A673 (cell line): ENCODE data around the gene ZNF524.
A peak's percentile ranks its signal among the peaks of the same experiment; 100 is the strongest.

Experiments
- EZH2 ChIP-seq: fragments of 200-600 bp; sonication (generic); IDR thresholded peaks from 2 replicates; pipeline ENCODE4 v1.6.1; 2017; ENCODE audit warnings: borderline replicate concordance, low read depth, mild to moderate bottlenecking, mixed read lengths, antibody characterized with exemption, low read length; ENCODE audit not compliant: poor library complexity, severe bottlenecking
- TF ChIP-seq, protein P1 (sequence below): fragments of 300-800, 200-600 bp; sonication (generic); conservative IDR thresholded peaks from 2 replicates; pipeline ENCODE4 v1.5.1; 2017; ENCODE audit warnings: low read depth, mild to moderate bottlenecking, antibody characterized with exemption, low read length, moderate library complexity, mixed read lengths

DNA sequence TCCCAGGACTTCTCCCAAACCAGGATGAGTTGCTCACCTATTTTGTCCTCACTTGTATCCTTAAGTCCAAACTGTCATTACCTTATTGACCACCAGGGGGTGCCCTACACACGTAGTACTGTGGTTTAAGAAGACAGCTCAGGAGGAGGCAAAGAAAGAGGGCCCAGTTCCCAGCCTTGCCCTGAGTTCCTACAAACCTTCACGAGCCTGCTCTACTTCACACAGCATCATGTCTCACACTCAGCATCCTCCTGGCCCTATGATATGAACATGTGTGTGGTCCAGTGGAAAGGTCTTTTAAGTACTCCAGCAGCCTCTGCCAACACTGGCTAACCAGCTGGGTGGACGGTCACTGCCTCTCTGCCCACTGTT lies 32.4 kb downstream of the ZNF524 start:
- TF ChIP-seq, protein P1, sequence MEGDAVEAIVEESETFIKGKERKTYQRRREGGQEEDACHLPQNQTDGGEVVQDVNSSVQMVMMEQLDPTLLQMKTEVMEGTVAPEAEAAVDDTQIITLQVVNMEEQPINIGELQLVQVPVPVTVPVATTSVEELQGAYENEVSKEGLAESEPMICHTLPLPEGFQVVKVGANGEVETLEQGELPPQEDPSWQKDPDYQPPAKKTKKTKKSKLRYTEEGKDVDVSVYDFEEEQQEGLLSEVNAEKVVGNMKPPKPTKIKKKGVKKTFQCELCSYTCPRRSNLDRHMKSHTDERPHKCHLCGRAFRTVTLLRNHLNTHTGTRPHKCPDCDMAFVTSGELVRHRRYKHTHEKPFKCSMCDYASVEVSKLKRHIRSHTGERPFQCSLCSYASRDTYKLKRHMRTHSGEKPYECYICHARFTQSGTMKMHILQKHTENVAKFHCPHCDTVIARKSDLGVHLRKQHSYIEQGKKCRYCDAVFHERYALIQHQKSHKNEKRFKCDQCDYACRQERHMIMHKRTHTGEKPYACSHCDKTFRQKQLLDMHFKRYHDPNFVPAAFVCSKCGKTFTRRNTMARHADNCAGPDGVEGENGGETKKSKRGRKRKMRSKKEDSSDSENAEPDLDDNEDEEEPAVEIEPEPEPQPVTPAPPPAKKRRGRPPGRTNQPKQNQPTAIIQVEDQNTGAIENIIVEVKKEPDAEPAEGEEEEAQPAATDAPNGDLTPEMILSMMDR, result peak; percentile 80
- TF ChIP-seq EZH2, result no peak
